ENCODE results near the gene ARHGEF3.

- TF ChIP-seq CTCF (IDR thresholded peaks at IDR 0.05) (no peak), POLR2A (IDR thresholded peaks at IDR 0.05) (no peak)
Observed at GRCh38 chr3:56778893-56779292, 22.9 kb downstream of the ARHGEF3 start.

Measured in lower leg skin (tissue), 3 donors.